Inferior parietal cortex (tissue), 1 donor: ENCODE measurements around the gene ETV3.

Source experiments
- DNase-seq: peaks from one replicate; pipeline ENCODE4 v3.0.0-alpha.2; 2016; ENCODE audit errors: extremely low spot score

Gene ETV3

DNA sequence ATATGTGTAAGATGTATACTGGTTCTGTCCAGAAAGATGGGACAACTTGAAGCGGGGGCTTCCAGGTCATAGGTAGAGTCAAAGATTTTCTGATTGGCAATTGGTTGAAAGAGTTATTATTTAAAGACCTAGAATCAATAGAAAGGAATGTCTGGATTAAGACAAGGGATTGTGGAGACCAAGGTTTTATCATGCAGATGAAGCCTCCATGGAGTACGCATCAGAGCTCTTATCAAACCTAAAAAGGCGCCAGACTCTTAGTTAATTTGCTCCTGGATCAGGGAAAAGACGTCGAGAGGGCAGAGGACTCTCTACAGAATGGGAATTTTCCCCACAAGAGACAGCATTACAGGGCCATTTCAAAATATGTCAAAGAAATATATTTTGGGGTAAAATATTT, 23.7 kb upstream of the ETV3 start:
- no peak for DNase-seq

DNA sequence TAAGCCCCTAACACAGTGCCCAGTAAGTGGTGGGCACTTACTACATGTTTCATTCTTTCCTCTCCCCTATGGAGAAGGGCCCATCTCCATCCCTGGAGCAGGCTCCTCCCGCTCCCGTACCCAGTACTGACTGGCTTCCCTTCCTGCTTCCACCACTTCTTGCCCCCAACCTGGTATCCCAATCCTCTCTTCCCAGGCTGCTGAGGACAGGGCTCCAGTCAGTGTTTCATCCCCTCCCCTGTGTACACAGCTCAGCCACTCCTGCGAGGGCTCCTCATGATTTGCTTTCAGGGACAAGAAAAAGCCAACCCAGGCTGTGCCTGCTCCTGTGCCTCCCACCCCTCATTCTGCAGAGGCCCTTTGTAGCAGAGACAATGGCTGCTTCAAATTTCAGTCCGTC, 20.8 kb upstream of the ETV3 start:
- no peak for DNase-seq

DNA sequence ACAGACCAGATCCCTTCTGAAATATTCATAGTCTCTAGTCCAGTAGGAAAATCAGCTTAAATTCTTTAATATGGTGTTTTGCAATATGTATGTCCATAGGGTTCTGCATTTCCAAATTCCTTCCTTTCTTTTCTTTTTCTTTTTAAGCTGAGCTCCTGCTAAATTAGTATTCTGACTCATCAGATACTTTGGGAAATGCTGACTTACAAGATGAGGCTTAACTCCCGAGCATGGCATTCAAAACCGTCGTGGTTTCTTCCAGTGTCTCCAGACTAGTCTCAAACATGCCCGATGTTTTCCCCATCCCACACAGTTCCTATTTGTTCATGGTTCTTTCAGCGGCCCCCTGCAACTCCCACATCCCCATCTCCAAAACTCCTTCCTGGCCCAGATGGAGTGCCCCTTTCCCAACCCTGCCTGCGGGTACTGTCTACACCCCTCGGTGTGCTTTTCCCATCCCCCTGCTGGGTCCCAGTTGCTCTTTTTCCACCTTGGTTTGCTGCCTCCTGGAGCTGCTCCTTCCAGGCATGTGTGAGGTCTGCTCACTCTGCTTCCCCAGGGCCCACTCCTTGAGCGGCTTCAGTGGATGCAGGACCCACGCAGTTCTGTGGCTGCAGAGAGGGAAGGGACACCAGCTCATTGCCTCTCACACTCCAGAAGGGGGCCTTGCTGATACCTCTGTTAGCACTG, 19.5 kb upstream of the ETV3 start:
- no peak for DNase-seq

- peak; percentile 67 for DNase-seq
These were observed 17.9 kb upstream of the ETV3 start for GRCh38 chr1:157156058-157156541.

DNA sequence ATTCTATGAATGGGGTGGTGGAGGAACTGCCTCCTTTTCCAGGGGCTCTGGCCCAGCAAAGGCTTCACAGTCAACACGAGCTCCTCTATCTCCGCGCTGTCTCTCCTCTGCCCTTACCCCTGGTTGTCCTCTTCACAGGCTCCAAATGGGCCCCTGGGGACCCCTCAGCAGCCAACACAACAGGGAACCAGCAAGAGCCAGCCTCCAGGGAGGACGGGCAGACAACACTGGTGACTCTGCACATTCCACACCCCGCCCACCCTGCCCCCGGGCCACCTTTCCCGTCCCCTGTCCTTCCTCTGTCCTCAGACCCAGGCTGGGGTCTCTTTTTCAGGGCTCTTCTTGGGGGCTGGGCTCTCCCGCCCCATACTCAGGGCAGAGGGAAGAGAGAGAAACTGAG, 17.5 kb upstream of the ETV3 start:
- DNase-seq, result no peak

DNA sequence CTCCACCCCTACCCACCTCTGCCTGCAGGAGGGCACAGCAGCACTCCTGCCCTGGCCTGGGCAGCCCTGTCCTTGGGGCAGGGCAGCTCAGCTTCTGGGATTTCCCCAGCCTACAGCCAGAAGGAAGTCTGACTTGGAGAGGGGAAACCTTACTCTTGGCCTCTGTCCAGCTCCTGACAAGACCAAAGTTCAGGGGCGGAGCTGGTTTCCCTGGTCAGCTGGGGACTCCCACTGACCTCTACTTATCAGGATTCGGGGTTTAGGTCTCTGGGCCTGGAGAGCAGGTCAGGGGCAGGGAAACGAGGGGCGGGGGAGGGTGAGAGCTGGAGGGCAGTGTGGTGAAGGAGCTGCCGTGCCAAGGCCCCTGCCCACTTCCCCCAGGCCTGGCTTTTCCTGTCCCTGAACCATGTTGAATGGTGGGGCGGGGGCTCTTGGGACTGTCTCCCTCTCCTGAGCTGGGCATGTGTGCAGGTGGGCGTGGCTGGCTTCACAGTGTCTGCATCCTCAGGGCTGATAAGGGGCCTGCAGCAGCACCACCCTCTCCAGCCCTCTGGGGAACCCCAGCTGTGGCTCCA, 16.8 kb upstream of the ETV3 start:
- no peak for DNase-seq

GRCh38 chr1:157154291-157154690, 16.1 kb upstream of the ETV3 start:
- DNase-seq, result no peak

DNA sequence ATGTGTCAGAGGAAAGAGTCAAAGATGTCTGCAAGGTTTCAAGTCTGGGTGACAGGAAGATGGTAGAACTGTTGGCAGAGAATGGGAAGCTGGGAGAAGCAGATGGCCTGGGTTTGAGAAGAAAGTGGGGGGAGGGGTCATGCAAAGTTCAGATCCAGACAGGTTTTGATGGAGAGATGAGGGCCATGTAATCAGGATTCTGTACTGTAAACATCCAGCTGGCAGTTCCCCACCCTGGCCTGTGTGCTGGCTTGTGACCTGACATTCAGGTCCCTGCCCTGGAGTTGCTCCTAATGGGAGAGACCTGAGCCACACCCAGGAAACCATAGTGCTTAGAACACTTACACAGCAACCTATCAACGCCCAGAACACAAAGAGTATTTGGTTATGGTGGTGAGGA, 15.6 kb upstream of the ETV3 start:
- no peak for DNase-seq

DNA sequence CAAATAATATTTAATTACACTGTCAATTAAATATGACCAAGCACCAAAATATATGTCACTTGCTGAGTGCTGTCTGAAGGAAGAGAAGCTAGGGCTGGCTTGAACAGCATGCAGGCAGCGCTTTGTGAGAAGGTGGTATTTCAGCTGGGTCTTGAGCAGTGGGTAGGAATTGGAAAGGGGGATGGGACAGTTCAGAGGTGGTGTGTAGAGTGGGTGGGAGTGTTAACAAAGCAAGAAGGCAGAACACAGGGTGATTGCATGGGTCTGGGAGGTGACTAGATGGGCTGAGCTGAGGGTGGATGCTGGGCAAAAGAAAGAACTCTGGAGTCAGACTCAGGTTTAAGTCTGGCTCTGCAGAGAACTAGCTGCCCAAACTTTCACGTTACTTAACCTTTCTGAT, 14.3 kb upstream of the ETV3 start:
- no peak for DNase-seq

- no peak for DNase-seq
These were observed 13.3 kb upstream of the ETV3 start for GRCh38 chr1:157151506-157151905.

GRCh38 chr1:157151073-157151472, 12.9 kb upstream of the ETV3 start:
- DNase-seq, result no peak

GRCh38 chr1:157150631-157151030, 12.4 kb upstream of the ETV3 start:
- no peak for DNase-seq

GRCh38 chr1:157147906-157148700, 9.9 kb upstream of the ETV3 start:
- DNase-seq, result no peak

GRCh38 chr1:157147037-157147436, 8.8 kb upstream of the ETV3 start:
- DNase-seq, result no peak

- no peak for DNase-seq
These were observed 8.0 kb upstream of the ETV3 start for GRCh38 chr1:157146244-157146643.

- no peak for DNase-seq
These were observed 6.9 kb upstream of the ETV3 start for GRCh38 chr1:157145076-157145475.

GRCh38 chr1:157144509-157144908, 6.3 kb upstream of the ETV3 start:
- DNase-seq, result no peak

GRCh38 chr1:157142765-157143423, 4.7 kb upstream of the ETV3 start:
- DNase-seq, result no peak

DNA sequence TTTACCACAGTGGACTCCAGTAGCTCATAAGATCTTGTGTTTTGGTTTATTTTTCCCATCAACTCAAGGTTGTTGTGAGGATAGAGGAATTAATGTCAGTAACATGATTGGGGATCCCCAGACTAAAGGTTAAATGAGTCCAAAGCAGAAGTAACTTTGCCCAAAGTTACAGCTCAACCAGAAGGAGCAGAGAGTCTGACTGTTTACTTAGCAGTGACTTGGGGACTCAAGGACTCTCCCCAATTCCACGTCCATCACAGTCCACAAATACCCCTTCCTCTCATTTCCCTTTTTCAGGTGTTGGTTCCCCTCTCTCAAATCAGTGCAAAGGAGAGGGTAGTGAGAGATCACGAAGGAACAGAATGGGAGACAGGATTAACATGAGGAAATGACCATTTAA, 4.0 kb upstream of the ETV3 start:
- no peak for DNase-seq

- no peak for DNase-seq
These were observed 3.1 kb upstream of the ETV3 start for GRCh38 chr1:157141212-157141855.

GRCh38 chr1:157140063-157140588, 1.9 kb upstream of the ETV3 start:
- DNase-seq, result no peak
